NCI-H146 treated with DMSO at 0.1 percent for 48 hours (cell line): ENCODE results near the gene ELK3.
A peak's percentile ranks its signal among the peaks of the same experiment; 100 is the strongest.

Experiments used
- DNase-seq: peaks from one replicate; lab custom pipeline; 2025; ENCODE audit not compliant: unreplicated experiment; lab: John Stamatoyannopoulos, UW

Gene ELK3

DNA sequence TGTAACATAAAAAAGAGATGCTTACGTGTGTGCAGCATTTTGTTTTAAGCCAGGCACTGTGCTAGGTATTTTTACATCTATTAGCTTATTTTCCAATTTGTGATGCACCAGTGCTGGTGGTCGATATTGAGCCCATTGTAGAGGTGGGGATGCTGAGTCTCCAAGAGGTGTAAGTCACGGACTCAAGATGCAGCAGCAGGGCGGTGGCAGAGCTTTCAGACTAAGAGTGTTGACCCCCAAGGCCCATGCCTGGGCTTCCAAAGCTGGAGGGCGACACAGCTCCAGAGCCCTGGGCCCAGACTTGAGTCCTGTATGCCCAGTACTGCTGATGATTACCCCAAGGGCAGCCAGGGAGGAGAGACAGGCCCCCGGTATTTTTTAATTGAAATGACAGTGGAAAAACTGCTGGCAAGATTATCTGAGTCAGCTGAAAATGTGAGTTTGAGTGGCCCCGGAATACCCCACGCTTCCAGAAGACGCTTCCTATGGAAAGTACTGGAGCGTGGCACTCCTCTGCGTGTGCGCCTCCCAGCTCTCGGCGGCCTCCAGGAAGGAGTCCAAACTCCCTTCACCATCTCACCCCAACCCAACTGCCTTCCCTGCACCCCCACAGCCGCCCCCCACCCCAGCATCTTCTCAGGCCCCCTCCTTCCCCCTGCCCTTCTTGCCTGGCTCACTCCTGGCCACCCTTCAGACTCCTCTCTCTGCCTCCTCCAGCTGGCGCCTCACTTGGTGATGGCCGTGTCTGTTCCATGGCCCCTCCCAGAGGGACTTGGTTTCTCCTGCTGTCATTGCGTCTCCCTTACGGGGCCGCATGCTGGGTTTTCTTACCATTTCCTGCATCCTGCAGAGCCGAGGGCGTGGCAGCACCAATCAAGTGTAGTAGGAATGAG lies 40.7 kb downstream of the ELK3 start:
- peak; percentile 59 for DNase-seq

DNA sequence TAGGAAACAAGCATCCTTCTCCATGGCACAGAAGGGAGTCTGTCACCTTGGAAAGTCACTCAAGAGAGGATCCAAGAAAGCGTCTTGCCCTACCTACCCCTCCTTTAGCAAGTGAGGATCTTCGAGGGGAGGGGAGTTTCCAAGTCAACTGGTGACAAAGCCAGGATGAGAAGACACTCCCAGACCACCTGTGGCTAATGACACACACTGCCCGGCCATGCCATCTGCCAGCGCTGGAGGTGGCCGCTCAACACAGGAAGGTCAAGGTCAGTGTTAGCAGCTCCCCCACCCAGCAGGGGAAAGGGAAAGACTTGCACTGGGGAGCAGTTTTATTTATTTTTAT lies 41.3 kb downstream of the ELK3 start:
- DNase-seq, result peak; percentile 69

DNA sequence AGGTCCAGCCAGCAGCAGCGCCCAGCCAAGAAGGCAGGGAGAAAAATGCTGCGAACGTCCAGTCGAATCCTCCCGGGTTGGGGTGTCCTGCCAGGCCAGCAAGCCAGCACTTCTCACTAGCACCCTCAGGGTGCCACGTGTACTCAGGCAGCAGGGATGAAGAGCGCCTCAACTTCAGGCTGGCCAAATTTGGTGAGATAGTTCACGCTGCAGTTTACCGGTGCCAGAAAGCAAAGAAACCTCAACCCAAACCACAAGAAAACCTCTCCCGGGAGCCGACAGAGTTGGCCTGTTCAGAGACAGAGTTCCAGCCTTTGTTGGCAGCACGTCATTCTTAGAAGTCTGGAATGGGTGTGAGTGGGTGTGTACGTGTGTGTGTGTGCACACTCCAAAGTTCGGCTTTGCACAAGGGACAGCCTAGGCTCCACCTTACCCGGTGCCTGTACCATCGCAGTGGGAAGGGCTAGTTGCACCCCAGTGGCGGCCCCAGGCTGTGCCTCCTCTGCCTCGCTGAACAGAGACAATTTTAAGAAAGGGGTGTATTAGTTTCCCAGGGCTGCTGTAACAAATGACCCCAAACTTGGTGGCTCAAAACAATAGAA lies 42.1 kb downstream of the ELK3 start:
- DNase-seq, result no peak

DNA sequence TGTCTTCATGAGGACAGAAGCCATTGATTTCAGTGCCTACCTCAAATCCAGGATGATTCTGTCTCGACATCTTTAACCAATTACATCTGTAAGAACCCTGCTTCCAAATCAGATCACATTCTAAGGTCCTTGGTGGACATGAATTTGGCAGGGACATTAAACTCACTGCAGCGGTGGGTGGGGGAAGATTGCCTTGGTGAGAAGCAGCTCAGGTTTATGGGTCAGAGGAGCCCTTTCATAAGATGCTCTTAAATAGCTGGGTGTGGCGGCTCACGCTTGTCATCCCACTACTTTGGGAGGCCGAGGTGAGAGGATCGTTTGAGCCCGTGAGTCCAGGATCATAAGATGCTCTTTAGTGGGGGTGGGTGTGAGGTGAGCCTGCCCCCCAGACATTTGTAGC lies 42.9 kb downstream of the ELK3 start:
- no peak for DNase-seq

DNA sequence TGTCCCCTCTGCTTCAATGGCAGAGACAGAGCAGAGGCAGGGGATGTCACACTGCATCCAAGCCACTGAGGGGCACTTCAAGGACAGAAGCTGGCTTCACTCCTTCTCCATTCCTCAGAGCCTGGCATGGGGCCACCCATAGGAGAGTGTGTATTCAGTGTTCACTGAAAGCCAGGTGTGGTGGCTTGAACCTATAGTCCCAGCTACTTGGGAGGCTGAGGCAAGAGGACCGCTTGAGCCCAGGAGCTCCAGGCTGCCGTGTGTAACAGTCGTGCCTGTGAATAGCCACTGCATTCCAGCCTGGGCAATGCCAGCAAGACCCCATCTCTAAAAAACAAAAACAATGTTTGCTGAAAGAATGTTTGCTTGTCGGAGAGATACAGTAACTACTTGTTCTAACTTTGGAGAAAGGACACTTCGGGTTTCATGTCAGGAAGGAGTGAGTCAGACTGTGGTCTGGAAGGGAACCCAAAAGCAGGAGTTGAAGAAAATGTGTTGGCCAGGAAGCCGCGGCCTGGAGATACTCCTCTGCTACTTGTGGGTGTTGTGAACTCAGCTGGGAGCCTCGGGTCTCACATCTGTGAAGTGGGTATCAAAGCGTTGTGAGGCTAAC lies 43.4 kb downstream of the ELK3 start:
- DNase-seq, result no peak

DNA sequence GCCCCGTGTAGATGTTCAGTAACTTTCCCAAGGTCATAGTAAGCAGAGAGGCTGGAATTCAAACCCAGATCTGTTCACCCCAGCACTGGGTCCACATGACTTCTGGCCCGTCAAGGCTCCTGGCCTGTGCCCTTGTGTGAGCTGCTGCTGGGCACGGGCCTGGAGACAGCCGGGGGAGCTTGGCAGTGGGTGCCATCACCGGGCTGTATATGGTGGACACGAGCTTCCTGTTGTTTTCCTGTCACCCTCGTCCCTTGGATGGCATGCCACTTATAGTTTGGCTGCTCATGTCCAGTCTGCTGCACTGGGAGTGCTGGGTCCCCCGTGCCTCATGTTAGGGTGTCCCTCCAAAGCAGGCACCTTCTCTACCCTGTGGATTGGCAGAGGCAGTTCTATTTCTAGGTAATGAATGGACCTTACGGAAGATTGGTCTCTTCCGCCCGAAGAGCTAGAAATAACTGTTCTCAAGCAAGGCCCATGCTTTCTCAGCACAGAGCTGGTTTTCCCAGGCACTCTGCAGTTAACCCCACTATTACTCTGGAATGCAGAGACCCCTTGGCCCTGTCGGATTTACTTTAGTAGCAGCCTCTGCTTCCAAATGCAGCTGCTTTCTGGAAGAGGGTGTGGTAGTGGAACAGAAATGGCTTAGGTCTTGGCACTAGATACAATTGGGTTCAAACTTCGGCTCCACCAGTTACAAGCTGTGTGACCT lies 44.3 kb downstream of the ELK3 start:
- DNase-seq, result no peak

DNA sequence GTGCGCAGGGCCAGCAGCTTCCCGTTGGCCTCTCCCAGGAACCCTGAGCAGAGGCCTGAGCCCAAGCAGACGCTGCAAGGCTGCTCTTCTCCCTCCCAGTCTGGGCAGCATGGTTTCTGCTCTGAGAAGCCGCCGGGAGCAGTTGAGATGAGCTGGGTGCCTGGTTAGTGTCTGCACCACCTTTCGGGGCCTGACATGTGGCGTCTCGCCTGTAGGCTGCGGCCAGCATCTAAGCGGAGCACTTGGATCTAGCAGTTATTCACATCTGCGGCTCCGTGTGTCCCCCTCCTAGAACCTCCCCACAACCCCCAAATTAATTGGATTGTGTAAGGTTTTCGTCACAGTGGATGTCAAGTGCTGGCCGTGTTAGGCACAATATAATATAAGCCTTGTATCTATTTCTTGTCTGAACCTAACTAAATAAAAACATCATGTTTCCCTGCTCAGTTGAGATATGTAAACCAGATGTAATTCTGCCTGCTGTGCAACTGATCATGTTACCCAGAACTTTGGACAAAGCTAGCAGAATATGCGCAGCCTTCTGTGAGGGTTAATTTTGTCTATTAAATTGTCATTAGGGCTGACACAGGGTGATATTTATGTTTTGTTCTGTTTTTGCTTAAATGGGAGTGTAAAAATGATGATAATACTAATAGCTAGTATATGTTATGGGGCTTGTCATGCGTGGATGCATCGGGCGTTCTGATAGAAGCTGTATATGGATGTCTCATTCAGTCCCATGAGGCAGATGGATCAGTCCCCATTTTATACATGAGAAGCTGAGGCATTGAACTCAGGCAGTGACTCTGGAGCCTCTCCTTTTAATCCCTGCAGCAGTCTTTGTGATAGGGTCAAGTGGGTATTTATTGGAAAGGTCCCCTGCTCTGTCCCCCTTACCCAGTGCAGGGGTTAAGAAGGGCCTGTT lies 45.8 kb downstream of the ELK3 start:
- no peak for DNase-seq

DNA sequence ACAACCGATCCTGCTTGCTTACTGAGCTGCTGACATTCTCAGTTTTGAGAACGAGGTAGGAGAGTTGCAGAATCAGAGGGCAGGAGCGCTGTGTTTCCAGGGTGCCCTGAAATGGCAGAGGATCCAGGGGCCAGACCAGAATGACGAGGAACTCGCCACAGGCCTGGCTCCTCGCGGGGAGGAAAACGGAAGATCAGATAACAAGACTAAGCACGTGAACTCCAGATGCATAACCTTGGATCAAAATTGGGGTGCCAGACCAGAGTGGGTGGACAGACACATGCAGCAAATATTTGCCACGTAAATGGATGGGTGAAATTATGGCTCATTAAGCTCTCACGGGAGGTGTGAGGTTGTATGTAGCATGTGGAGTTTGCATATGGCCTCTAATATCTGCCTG lies 46.5 kb downstream of the ELK3 start:
- DNase-seq, result no peak

DNA sequence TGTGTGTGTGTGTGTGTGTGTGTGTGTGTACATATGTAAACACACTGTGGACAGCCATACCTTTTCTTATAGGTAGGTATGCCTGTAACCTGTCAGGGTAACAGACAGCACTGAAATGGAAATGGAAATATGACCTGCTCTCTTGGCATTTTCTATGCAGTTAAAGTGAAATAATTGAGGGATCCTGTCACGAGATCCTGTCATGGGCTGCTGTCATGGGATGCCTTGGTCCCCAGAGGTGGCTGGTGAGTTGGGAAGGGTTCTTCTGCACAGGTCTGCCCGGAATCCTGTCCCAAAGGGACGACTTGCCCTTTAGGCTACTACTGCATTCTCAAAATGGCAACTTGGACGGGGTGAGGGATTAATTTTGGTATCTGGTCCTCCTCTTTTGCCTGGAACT lies 47.3 kb downstream of the ELK3 start:
- no peak for DNase-seq

DNA sequence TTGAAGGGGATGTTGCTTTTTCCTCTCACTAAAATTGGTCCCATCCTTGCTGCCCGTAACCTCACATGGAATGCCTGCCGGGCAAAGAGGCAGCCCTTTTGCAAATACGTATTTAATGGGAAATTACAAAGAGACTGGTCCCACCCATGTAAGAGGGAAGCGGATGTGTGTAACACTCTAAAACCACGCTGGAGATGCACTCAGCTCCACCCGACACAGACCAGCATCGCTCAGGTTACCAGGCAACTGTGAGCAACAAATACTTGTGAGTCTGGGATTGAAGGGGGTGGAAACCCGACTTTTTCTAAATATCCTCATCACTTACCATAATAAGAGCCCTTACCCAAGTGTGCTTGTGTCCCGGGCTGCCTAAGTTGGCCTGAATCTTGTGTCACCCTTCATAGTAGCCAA lies 47.7 kb downstream of the ELK3 start:
- DNase-seq, result no peak

DNA sequence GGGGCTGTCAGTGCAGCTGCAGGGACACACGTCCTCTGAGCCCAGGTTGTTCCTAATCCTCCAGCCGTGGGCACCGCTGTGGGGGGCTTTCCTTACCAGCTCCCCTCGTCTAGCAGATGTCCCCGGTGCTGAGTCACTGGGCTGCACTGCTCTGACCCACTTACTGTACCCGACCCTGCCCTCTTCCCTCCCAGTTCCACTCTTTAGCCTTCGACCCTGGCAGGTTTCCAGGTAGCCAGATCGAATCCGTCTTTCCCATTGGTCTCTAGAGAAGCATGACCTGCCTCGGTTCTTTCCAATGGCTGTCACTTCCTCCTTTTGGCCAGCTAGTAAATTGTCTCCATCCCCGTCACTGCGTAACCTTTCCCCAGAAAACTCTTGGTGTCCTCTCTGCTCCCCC lies 48.4 kb downstream of the ELK3 start:
- no peak for DNase-seq

DNA sequence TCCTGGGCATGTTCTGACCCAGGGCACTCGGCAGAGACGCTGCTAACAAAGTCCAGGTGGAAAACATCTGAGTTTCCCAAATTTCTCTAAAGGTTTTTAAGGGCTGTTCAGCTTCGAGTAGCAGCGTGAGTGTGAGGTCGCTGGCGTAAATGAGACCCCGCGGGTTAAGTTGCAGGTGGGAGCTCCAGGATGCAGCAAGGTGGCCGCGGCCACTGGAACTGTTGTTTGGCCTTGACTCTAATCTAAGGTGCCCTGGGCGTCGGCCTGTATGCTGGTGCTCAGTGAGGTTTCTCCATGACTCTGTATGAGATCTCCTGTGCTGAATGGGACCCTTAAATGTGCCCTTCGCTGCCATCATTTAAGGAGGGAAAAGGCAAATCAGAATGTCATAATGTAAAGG lies 50.7 kb downstream of the ELK3 start:
- DNase-seq, result no peak

DNA sequence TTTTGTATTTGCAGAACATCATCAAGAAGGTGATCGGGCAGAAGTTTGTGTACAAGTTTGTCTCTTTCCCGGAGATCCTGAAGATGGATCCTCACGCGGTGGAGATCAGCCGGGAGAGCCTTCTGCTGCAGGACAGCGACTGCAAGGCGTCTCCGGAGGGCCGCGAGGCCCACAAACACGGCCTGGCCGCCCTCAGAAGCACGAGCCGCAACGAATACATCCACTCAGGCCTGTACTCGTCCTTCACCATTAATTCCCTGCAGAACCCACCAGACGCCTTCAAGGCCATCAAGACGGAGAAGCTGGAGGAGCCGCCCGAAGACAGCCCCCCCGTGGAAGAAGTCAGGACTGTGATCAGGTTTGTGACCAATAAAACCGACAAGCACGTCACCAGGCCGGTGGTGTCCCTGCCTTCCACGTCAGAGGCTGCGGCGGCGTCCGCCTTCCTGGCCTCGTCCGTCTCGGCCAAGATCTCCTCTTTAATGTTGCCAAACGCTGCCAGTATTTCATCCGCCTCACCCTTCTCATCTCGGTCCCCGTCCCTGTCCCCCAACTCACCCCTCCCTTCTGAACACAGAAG lies 52.8 kb downstream of the ELK3 start:
- no peak for DNase-seq

DNA sequence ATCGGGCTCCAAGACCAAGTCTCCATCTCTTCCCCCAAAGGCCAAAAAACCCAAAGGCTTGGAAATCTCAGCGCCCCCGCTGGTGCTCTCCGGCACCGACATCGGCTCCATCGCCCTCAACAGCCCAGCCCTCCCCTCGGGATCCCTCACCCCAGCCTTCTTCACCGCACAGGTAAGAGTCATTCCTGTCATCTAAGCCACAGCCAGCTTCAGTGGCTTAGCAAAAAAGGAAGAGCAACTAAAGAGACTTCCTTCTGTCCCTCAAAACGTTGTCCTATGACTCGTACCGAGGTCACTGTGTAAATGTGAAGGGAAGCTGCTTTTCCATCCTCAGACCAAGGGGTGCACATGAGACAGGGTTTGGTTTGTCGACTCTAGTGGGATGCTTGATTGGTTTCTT lies 53.4 kb downstream of the ELK3 start:
- DNase-seq, result no peak

DNA sequence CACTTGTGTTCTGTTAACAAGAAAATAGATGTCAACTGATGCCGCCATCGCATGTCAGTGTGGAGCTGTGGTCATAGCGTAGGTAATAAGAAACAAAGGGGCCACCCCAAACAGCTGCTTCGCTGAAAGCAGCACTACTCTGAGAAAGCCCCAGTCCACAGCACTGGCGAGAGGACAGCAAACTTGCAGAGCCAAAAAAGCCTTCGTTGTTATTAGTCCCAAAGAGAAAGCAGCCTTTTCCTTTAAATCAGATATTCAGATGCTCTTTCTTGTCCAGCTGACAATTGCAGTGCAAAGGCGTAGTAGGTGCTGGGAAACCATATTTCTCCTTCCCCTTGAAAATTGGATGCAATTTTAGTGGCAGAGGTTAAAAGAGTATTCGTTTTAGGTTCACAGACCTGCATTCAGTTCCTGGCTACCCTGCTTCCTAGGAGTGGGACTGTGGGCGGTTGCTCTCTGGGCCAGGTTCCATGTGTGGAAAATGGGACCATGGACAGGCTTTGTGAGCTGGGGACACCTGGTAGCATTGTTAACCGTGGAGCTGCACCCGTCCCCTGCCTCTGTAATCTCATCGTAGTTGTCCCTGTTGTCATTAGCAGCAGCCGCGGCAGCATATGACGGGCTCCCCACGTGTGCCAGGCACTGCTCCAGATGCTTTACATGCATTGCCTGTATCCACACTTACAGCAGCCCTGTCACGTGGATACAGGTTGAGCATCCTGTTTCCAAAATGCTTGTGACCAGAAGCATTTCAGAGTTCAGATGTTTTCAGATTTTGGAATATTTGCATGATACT lies 54.2 kb downstream of the ELK3 start:
- no peak for DNase-seq

DNA sequence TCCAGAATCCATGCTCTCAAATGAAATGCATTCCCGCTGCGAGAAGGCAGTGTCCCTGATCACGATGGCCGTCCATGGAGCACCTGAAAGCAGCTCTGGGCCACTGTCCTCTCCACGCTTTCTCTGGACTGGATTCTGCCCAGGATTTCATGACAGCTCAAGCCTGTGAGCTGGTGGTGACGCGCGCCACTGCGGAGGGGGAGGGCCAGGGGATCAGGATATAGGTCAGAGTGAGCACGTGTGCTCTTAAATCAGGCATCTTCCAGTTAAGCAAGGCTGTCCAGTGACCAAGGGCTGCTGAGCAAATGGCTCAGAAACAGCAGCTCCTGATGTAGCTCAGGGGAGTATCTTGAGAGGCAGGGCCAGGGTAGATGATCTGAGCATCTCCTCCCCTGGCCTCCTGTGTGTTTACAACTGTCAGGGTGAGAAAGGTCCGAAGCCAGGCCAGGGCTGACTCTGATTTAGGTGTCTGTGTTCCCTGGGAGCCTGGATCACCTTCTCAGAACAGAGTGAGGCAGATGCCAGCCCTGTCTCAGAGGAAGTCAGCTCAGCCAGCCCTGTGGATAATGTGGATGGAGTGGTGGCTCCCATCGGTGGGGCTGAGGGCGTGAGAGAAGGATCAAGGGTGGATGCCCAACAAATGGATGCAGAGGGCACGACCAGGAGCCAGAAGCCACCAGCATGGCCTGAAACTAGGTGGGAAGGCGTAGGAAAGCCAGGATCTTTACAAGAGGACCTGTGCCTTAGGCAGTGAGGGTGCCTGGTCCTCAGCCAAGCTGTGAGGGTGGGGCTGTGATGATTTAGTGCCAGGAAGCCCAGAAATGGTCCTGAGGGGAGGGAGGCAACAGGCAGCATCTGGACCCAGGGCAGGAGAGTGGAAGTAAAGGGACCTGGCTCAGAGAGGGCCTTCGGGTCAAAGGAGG lies 55.3 kb downstream of the ELK3 start:
- no peak for DNase-seq

DNA sequence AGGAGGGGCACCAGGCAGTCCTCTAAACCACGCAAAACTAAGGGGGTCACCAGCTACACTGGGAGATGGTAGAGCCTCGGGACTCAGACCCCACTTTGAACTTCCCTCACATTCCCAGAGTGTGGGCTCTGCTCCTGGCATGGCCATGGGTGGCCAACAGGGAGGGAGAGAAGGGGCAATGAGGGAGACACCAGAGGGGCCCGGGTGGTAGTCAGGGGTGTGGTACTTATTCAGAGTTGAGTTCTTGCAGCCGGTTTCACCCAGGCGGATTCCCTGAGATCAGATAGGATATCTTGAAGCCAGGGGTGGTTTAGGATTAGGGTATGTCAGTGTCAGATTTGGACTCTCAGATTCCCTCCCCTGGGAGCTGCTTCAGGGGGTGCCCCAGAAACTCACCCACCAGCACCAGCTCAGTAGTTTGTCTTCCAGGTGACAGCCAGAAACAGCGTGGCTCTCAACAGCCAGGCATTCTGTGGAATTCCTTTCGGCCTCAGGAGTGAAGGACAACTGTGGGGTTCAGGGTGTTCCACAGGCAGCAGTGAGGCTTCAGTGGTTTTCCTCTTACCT lies 56.0 kb downstream of the ELK3 start:
- DNase-seq, result no peak

DNA sequence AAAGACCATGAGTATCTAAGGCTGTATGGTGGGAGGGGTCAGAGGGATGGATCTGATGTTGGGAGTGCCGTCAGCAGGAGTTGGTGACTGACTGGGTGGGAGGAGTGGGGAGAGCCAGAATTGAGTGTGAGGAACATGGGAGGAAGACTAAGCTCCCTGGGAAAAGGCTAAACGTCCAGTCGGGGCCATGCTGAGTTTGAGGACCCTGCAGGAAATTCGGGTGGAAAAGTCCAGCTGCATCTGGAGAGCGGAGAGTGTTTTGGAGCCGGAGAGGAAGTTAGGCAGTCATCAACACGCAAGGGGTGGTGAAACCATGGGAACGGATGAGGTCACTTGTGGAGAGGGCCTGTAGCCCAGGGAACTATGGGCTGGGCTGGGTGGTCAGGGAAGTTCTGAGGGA lies 60.9 kb downstream of the ELK3 start:
- DNase-seq, result no peak
